NCI-H128 (cell line): Measurements from ENCODE around the gene PUS7.
"Not testable (repeated sequence)": the region's sequence is repeated elsewhere in the genome, so short reads cannot be mapped to it uniquely, and the experiment has no call there.

Experiments used
- DNase-seq: peaks from one replicate; lab custom pipeline; 2025; ENCODE audit not compliant: unreplicated experiment; lab: John Stamatoyannopoulos, UW

Gene PUS7

GRCh38 chr7:105521717-105522463 lies at the start of gene PUS7:
TSS of gene PUS7 (minus strand) at chr7:105522271. CDS start at chr7:105508512, 13,759 bp downstream.
- peak; percentile 63 for DNase-seq

- no peak for DNase-seq
Observed at GRCh38 chr7:105567821-105568220, 45.8 kb upstream of the PUS7 start.

- no peak for DNase-seq
Observed at GRCh38 chr7:105567024-105567423, 45.0 kb upstream of the PUS7 start.

GRCh38 chr7:105565190-105565589 lies 43.1 kb upstream of the PUS7 start:
- DNase-seq = no peak

- DNase-seq = no peak
Observed at GRCh38 chr7:105559926-105560325, 37.9 kb upstream of the PUS7 start.

GRCh38 chr7:105538339-105538738 lies 16.3 kb upstream of the PUS7 start:
- DNase-seq = no peak

- no peak for DNase-seq
Observed at GRCh38 chr7:105532709-105533460, 10.8 kb upstream of the PUS7 start.

- DNase-seq = peak; percentile 76
Observed at GRCh38 chr7:105531792-105532671, 10.0 kb upstream of the PUS7 start, which contains the start of gene RINT1. TSS of gene RINT1 (plus strand) at chr7:105532201. CDS start at chr7:105532316, 115 bp downstream.

GRCh38 chr7:105530546-105530945 lies 8.5 kb upstream of the PUS7 start:
- no peak for DNase-seq

- DNase-seq = no peak
Observed at GRCh38 chr7:105530126-105530525, 8.1 kb upstream of the PUS7 start.

GRCh38 chr7:105527737-105528136 lies 5.7 kb upstream of the PUS7 start:
- not testable (repeated sequence) for DNase-seq

GRCh38 chr7:105524840-105525239 lies 2.8 kb upstream of the PUS7 start:
- no peak for DNase-seq

- not testable (repeated sequence) for DNase-seq
Observed at GRCh38 chr7:105524423-105524822, 2.4 kb upstream of the PUS7 start.

- DNase-seq = peak; percentile 32
Observed at GRCh38 chr7:105521027-105521716, 899 bp downstream of the PUS7 start.

GRCh38 chr7:105520620-105521019 lies 1.5 kb downstream of the PUS7 start:
- DNase-seq = not testable (repeated sequence)

GRCh38 chr7:105519353-105519752 lies 2.7 kb downstream of the PUS7 start:
- no peak for DNase-seq

- not testable (repeated sequence) for DNase-seq
Observed at GRCh38 chr7:105515610-105516009, 6.5 kb downstream of the PUS7 start.

- DNase-seq = no peak
Observed at GRCh38 chr7:105512926-105513526, 9.0 kb downstream of the PUS7 start.

GRCh38 chr7:105512415-105512814 lies 9.7 kb downstream of the PUS7 start:
- no peak for DNase-seq

- no peak for DNase-seq
Observed at GRCh38 chr7:105502173-105502572, 19.9 kb downstream of the PUS7 start.
